ENCODE data around the gene TBP.
"Not testable (repeated sequence)": the region's sequence is repeated elsewhere in the genome, so short reads cannot be mapped to it uniquely, and the experiment has no call there.

Gene TBP

GRCh38 chr6:170554013-170554795 is at the start of gene TBP:
TBP (plus strand) TSS chr6:170554369; CDS start chr6:170557030, 2,661 bp downstream.
- FAIRE-seq = peak; percentile 99

- FAIRE-seq = no peak
Observed at GRCh38 chr6:170504479-170504878, 49.7 kb upstream of the TBP start.

GRCh38 chr6:170505306-170505705 is 48.9 kb upstream of the TBP start:
- FAIRE-seq = no peak

- no peak for FAIRE-seq
Observed at GRCh38 chr6:170506446-170506845, 47.7 kb upstream of the TBP start.

GRCh38 chr6:170507728-170508127 is 46.4 kb upstream of the TBP start:
- FAIRE-seq = not testable (repeated sequence)

GRCh38 chr6:170508275-170508674 is 45.9 kb upstream of the TBP start:
- FAIRE-seq = not testable (repeated sequence)

- not testable (repeated sequence) for FAIRE-seq
Observed at GRCh38 chr6:170508892-170509722, 45.1 kb upstream of the TBP start.

- FAIRE-seq = no peak
Observed at GRCh38 chr6:170509723-170510018, 44.5 kb upstream of the TBP start.

GRCh38 chr6:170510631-170511030 is 43.5 kb upstream of the TBP start:
- no peak for FAIRE-seq

GRCh38 chr6:170512249-170512648 is 41.9 kb upstream of the TBP start:
- FAIRE-seq = no peak

GRCh38 chr6:170514908-170515307 is 39.3 kb upstream of the TBP start:
- no peak for FAIRE-seq

- peak; percentile 49 for FAIRE-seq
Observed at GRCh38 chr6:170516783-170517616, 37.2 kb upstream of the TBP start.

- no peak for FAIRE-seq
Observed at GRCh38 chr6:170522565-170523183, 31.5 kb upstream of the TBP start.

GRCh38 chr6:170523256-170524171 is 30.7 kb upstream of the TBP start:
- FAIRE-seq = no peak

GRCh38 chr6:170524172-170524502 is 30.0 kb upstream of the TBP start:
- FAIRE-seq = no peak

GRCh38 chr6:170525795-170526194 is 28.4 kb upstream of the TBP start:
- FAIRE-seq = no peak

- not testable (repeated sequence) for FAIRE-seq
Observed at GRCh38 chr6:170527995-170528394, 26.2 kb upstream of the TBP start.

GRCh38 chr6:170529839-170530469 is 24.2 kb upstream of the TBP start:
- peak; percentile 90 for FAIRE-seq

GRCh38 chr6:170532867-170533488 is 21.2 kb upstream of the TBP start:
- no peak for FAIRE-seq

- no peak for FAIRE-seq
Observed at GRCh38 chr6:170533792-170534191, 20.4 kb upstream of the TBP start.

GRCh38 chr6:170535004-170535403 is 19.2 kb upstream of the TBP start:
- FAIRE-seq = peak; percentile 45
